ENCODE measurements around the gene MYO1E.

Gene MYO1E

DNA sequence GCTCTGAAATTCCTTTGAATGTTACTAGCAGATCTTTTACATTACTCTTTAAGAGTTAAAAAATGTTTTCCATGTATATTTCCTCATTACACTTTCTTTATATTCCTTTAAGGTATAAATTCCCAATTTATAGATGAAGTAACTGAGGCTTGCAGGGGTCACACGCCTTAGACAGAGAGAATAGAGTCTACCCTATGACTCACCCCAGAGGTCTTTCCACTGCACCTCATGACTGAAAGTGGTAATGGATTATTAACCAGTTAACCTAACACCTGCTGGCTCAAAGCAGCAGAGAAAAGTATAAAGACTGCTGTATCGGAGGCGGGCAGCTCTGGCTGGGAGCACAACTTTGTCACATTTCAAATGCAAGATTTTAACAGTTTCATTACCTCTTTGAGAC lies 128.3 kb downstream of the MYO1E start:
- DNase-seq (ENCODE audit: extremely low spot score): peak; percentile 75
- CTCF ChIA-PET: interaction anchor here (2.4 to 4.7 kb wide), 2 partner anchors 10 to 16 kb away, joined by 11 to 18 read pairs; no protein-coding TSS in a partner anchor
- TF ChIP-seq, protein P1, sequence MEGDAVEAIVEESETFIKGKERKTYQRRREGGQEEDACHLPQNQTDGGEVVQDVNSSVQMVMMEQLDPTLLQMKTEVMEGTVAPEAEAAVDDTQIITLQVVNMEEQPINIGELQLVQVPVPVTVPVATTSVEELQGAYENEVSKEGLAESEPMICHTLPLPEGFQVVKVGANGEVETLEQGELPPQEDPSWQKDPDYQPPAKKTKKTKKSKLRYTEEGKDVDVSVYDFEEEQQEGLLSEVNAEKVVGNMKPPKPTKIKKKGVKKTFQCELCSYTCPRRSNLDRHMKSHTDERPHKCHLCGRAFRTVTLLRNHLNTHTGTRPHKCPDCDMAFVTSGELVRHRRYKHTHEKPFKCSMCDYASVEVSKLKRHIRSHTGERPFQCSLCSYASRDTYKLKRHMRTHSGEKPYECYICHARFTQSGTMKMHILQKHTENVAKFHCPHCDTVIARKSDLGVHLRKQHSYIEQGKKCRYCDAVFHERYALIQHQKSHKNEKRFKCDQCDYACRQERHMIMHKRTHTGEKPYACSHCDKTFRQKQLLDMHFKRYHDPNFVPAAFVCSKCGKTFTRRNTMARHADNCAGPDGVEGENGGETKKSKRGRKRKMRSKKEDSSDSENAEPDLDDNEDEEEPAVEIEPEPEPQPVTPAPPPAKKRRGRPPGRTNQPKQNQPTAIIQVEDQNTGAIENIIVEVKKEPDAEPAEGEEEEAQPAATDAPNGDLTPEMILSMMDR (IDR thresholded peaks at IDR 0.05; ENCODE audit: control extremely low read depth, extremely low read depth, low read depth, missing control alignments): no peak
- POLR2A ChIA-PET: no interaction called here

DNA sequence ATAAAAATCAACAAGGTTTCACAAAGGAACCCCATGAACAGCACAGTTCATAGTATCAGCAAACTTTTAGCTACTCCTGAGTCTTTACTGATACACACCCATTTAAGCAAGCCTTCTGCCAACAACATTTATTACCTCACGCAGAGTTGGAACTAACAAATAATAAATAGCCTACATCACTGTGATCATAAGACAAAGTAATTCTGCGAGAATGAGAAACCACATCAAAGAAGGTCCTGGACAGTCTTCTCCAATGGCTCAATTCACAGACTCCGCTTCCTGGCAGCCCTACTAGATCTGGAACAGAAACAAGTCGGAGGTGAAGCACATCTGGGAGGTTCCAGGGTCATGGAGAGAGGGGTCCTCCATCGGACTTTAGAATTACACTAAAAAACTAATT lies 129.0 kb downstream of the MYO1E start:
- DNase-seq (ENCODE audit: extremely low spot score): no peak
- TF ChIP-seq, protein P1 (IDR thresholded peaks at IDR 0.05; ENCODE audit: control extremely low read depth, extremely low read depth, low read depth, missing control alignments): no peak
- ChIA-PET POLR2A (no interaction called here), CTCF (interaction anchor here (1.3 to 4.7 kb wide), 2 partner anchors 9 to 16 kb away, joined by 3 to 18 read pairs; no protein-coding TSS in a partner anchor)

DNA sequence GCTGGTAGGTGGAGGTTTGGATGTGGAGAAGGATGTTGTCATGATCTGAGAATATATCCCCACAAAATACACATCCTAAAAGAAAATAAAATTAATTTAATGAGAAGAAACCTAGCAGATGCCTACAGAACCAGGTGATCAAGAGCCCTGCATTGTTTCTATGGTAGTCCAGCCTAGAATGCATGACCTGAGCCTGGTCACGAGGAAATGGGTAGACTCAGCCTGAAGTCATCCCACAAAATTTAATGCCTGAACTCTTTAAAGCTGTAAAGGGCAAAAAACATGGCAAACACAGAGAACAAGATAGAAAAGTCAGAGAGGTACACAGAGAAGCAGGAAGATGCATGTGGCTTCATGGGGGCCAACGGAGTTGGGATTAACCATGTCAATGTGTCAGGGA lies 130.0 kb downstream of the MYO1E start:
- TF ChIP-seq, protein P1 (IDR thresholded peaks at IDR 0.05; ENCODE audit: control extremely low read depth, extremely low read depth, low read depth, missing control alignments): no peak
- no peak for DNase-seq (ENCODE audit: extremely low spot score)
- CTCF ChIA-PET: interaction anchor here (1.3 kb wide), 1 partner anchor 17 kb away, joined by 3 read pairs; no protein-coding TSS in a partner anchor
- POLR2A ChIA-PET: no interaction called here

DNA sequence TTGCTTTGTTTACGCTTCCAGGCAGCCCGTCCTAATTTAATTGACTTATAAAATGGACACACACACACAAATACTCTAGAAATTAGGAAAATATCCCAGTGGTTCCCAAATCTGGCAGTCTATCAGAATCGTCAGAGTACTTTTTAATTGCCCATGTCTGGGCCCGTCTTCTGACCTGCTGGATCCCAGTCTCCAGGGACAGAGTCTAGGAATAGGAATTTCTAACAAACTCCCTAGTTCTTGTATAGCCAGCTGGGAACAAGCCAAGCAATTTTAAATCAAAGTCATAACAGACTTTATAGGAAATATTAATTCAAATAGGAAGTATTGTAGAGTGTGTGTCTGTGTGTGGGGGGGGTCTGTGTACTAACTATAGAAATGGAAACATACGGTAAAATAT lies 132.6 kb downstream of the MYO1E start:
- ChIA-PET CTCF (no interaction called here), POLR2A (no interaction called here)
- DNase-seq (ENCODE audit: extremely low spot score): no peak
- TF ChIP-seq, protein P1 (IDR thresholded peaks at IDR 0.05; ENCODE audit: control extremely low read depth, extremely low read depth, low read depth, missing control alignments): no peak

DNA sequence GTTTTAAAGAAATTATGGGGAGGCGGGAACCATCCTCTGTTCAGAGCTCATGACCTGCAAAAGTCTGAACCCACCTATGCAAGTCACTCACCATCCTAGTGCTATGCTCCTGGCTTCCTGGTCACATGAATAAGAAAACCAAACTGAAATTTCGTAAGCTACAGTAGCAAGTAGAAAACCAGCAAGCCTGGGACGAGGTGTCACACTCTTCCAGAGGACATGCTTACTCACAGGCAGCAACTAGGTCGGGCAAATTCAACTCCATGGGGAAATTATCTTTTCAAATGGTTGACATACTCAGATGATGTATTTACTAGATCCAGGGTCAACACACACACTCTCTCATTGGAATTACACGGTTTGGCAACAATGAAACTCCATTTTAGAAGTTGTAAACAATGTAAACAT lies 134.7 kb downstream of the MYO1E start:
- ChIA-PET POLR2A (no interaction called here), CTCF (interaction anchor here (1.0 to 2.5 kb wide), 3 partner anchors 9 to 19 kb away, joined by 4 to 18 read pairs (median 6); no protein-coding TSS in a partner anchor)
- TF ChIP-seq, protein P1 (IDR thresholded peaks at IDR 0.05; ENCODE audit: control extremely low read depth, extremely low read depth, low read depth, missing control alignments): no peak
- DNase-seq (ENCODE audit: extremely low spot score): no peak

DNA sequence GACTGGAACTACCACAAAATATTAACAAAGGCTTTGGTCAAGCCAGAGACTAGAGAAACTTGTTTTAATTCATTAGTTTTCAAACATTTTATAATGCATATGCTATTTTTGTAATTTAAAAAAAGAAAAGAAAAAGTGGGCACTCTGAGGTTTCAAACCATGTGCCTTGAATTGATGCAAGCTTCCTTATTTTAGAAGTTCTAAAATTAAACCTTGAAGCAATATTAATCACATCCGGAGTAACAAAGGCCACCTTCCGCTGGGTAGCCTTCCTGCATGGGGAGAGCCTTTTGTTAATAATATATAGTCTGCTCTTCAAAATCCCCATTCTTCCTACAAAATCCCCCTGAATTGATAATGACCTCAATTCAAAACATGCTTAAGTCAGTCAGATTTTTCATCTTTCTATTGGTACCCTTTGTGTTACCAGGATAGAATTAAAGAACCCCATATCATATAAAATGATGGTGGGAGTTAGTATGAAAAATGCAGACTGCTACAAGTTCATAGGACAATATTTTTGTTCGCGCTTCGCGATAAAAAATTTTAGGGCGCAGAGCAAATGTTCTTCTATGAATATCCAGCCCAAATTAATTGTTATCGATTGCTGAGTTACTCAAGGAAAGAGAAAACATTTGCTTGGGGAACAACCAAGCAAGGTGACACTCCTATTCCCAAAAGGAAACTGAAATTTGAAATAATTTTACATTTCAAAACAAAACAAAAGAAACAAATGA lies 135.4 kb downstream of the MYO1E start:
- ChIA-PET CTCF (interaction anchor here (1.0 to 2.5 kb wide), 3 partner anchors 10 to 18 kb away, joined by 4 to 18 read pairs (median 6); no protein-coding TSS in a partner anchor), POLR2A (no interaction called here)
- peak; percentile 50 for DNase-seq (ENCODE audit: extremely low spot score)
- TF ChIP-seq, protein P1 (IDR thresholded peaks at IDR 0.05; ENCODE audit: control extremely low read depth, extremely low read depth, low read depth, missing control alignments): no peak
